Measurements from ENCODE around the gene MTG1. TPM values are rescaled to one million over a fixed set of nuclear protein-coding genes. Genes with fewer than 3 reads are reported as not detected.

Gene MTG1
- total and polyA plus RNA-seq, 2 experiments from 2014 or later = 45.7 to 68.6 TPM

GRCh38 chr10:133401981-133402725, 8.2 kb downstream of the MTG1 start:
- no peak overlapping the region for H3K4me3 Mint-ChIP-seq
- Histone ChIP-seq H3K4me2 (no peak overlapping the region), H3K27me3 (ENCODE audit: insufficient read depth) (no peaks in the 10 kb centered on the region), H3K4me1 (ENCODE audit: insufficient read depth) (no peaks in the 10 kb centered on the region), H3K9me2 (ENCODE audit: insufficient read depth) (no peaks in the 10 kb centered on the region), H3K4me3 (no peak overlapping the region), H3K27ac (ENCODE audit: low read depth) (no peak overlapping the region), H3K79me2 (replicated peaks; ENCODE audit: insufficient read depth) (peaks cover 54% of the 10 kb centered on the region), H4K20me1 (replicated peaks; ENCODE audit: insufficient read depth) (peaks cover 26% of the 10 kb centered on the region), H2AFZ (no peak overlapping the region), H3K36me3 (ENCODE audit: insufficient read depth) (peaks cover 5% of the 10 kb centered on the region), H3F3A (replicated peaks; ENCODE audit: low read depth) (no peaks in the 10 kb centered on the region)
- no peak for DNase-seq (ENCODE audit: low spot score)
- peaks cover 6% of the 10 kb centered on the region for H3K27me3 Mint-ChIP-seq (ENCODE audit: insufficient read depth, low read depth, poor library complexity)
- ATAC-seq = no peak
- TF ChIP-seq ZNF462 (CRISPR knock-in tag; IDR thresholded peaks at IDR 0.05) (no peak), STAT1 (IDR thresholded peaks at IDR 0.05; ENCODE audit: unreplicated experiment) (no peak), EZH2phosphoT487 (IDR thresholded peaks at IDR 0.05; ENCODE audit: unreplicated experiment) (no peak), REST (IDR thresholded peaks at IDR 0.05; ENCODE audit: unreplicated experiment) (no peak), EZH2 (IDR thresholded peaks at IDR 0.05; ENCODE audit: low read depth, unreplicated experiment) (no peak), ZNF331 (CRISPR knock-in tag; IDR thresholded peaks at IDR 0.05; ENCODE audit: low read depth) (no peak), NANOG (IDR thresholded peaks at IDR 0.05; ENCODE audit: borderline replicate concordance) (no peak), JUNB (IDR thresholded peaks at IDR 0.05; ENCODE audit: unreplicated experiment) (no peak), CTCF (conservative IDR thresholded peaks at IDR 0.05; ENCODE audit: low read depth in 2 of 2) (no peak), POLR2AphosphoS5 (IDR thresholded peaks at IDR 0.05; ENCODE audit: low read depth) (no peak), ZNF114 (CRISPR knock-in tag; IDR thresholded peaks at IDR 0.05) (no peak), CREB1 (CRISPR knock-in tag; IDR thresholded peaks at IDR 0.05; ENCODE audit: low read depth) (no peak)
- TF ChIP-seq, protein P1, sequence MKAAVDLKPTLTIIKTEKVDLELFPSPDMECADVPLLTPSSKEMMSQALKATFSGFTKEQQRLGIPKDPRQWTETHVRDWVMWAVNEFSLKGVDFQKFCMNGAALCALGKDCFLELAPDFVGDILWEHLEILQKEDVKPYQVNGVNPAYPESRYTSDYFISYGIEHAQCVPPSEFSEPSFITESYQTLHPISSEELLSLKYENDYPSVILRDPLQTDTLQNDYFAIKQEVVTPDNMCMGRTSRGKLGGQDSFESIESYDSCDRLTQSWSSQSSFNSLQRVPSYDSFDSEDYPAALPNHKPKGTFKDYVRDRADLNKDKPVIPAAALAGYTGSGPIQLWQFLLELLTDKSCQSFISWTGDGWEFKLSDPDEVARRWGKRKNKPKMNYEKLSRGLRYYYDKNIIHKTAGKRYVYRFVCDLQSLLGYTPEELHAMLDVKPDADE (IDR thresholded peaks at IDR 0.05) = no peak
- H3K27ac Mint-ChIP-seq = no peak overlapping the region
- H3K9me3 Mint-ChIP-seq = no peaks in the 10 kb centered on the region
- peaks cover 79% of the 10 kb centered on the region for H3K36me3 Mint-ChIP-seq (ENCODE audit: low read depth)
- H3K4me1 Mint-ChIP-seq = no peaks in the 10 kb centered on the region
